CD4-positive, alpha-beta T cell treated with Interleukin-17A for 4 hours (primary cell): Measurements from ENCODE around the gene TBC1D14.

ENCODE experiments used
- DNase-seq: peaks from one replicate; pipeline ENCODE4 v3.0.0-alpha.2; 2020; ENCODE audit warnings: mixed read lengths

TBC1D14 gene

GRCh38 chr4:7048642-7049041 lies 139.0 kb downstream of the TBC1D14 start:
- no peak for DNase-seq

GRCh38 chr4:7049295-7049694 lies 139.7 kb downstream of the TBC1D14 start:
- DNase-seq, result no peak

- DNase-seq, result no peak
Measured at GRCh38 chr4:7049739-7050138, 140.1 kb downstream of the TBC1D14 start.

GRCh38 chr4:7050481-7051143 lies 141.0 kb downstream of the TBC1D14 start:
- no peak for DNase-seq

GRCh38 chr4:7051144-7051495 lies 141.5 kb downstream of the TBC1D14 start:
- no peak for DNase-seq

- no peak for DNase-seq
Measured at GRCh38 chr4:7051905-7052304, 142.3 kb downstream of the TBC1D14 start.

GRCh38 chr4:7052313-7052712 lies 142.7 kb downstream of the TBC1D14 start:
- no peak for DNase-seq

- no peak for DNase-seq
Measured at GRCh38 chr4:7052923-7053715, 143.5 kb downstream of the TBC1D14 start.

GRCh38 chr4:7054106-7054880 lies 144.7 kb downstream of the TBC1D14 start:
- no peak for DNase-seq

GRCh38 chr4:7055111-7055989 lies 145.7 kb downstream of the TBC1D14 start:
- DNase-seq, result no peak

- no peak for DNase-seq
Measured at GRCh38 chr4:7055990-7056325, 146.3 kb downstream of the TBC1D14 start.

GRCh38 chr4:7058792-7059191 lies 149.2 kb downstream of the TBC1D14 start:
- no peak for DNase-seq

GRCh38 chr4:7059662-7060061 lies 150.0 kb downstream of the TBC1D14 start:
- no peak for DNase-seq

- no peak for DNase-seq
Measured at GRCh38 chr4:7060346-7061150, 150.9 kb downstream of the TBC1D14 start.

- DNase-seq, result no peak
Measured at GRCh38 chr4:7061815-7062214, 152.2 kb downstream of the TBC1D14 start.

- no peak for DNase-seq
Measured at GRCh38 chr4:7062816-7063215, 153.2 kb downstream of the TBC1D14 start.

- DNase-seq, result no peak
Measured at GRCh38 chr4:7063362-7063761, 153.7 kb downstream of the TBC1D14 start.

GRCh38 chr4:7066006-7066405 lies 156.4 kb downstream of the TBC1D14 start:
- DNase-seq, result no peak

GRCh38 chr4:7066493-7066892 lies 156.9 kb downstream of the TBC1D14 start:
- DNase-seq, result no peak

- no peak for DNase-seq
Measured at GRCh38 chr4:7067126-7067451, 157.5 kb downstream of the TBC1D14 start.

- peak; percentile 100 for DNase-seq
Measured at GRCh38 chr4:7067452-7068278, 158.0 kb downstream of the TBC1D14 start, which contains the start of gene GRPEL1. Gene GRPEL1, minus strand, starts transcription at chr4:7068064. Its CDS starts 32 bp downstream, at chr4:7068032.
